Raji (cell line): ENCODE data around the gene HNF4A.

Source experiments
- POLR2A ChIP-seq: IDR thresholded peaks from 2 replicates; pipeline ENCODE4 v1.6.1; 2011; ENCODE audit warnings: low read depth, low read length, control low read depth; ENCODE audit not compliant: insufficient read depth

Gene HNF4A

DNA sequence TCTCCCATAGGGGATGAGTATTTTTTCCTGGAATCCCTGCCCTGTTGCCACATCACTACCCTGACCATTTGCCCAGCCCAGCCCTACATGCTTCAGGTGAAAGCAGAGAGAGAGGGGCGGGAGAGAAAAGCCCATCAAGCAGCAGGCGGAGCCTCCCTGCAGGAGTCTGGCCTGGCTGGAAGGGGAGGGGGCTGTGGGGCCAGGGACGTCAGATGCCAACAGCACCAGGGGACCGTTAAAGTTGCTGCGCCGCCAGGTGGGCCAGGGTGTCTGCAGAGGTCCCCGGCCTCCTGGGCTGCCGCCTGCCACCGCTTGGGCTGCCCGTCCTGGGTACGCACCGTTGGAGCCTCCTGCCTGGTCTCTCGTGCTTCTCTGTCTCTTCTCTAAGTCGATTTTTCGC, 19.4 kb upstream of the HNF4A start:
- no peak for TF ChIP-seq POLR2A

DNA sequence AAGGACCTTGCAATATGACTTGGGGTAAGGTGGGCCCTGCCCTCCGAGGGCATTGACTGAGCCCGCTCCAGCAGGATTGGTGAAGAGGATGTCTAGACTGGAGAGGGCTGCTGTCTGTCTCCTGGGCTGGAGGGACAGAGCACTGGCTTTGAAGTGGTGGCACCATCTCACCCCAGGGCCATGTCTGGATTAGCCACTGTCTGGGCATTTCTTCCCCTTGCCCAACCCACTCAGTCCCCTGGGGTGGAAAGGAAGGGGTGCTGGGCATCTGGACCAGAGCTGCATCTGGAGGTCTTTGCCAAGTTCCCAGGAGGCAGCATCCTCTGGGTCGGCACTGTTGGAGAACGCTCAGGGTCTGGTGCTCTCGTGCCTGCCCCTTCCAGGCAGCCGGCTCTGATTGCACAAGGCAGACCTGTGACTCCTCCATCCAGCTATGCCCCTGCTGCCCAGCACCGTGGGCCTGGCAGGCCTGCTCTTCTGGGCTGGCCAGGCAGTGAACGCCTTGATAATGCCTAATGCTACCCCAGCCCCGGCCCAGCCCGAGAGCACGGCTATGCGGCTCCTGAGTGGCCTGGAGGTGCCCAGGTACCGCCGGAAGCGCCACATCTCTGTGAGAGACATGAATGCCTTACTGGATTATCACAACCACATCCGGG, 18.6 kb upstream of the HNF4A start, which contains the start of gene R3HDML:
R3HDML (plus strand) TSS at position 319 of the 656 bp plus-strand sequence; CDS start at position 434, 115 bp downstream.
- no peak for TF ChIP-seq POLR2A

DNA sequence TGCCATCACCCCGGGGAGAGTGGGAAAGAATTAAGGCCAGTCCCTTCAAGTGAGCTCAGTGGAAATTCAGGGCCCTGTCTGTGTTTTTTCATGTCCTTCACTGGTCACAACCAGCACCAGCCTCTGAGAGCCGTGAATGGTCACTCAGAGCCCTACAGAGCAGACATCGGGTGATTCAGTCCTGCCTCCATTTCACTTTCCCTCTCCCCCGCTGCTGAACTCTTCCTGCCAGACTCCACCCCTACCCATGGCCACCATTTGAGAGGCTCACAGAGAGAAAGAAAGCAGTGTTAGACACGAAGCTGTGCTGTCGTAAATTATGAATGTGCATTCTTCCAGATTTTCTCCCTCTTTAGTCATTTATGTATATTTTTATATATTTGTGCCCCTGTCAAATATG, 13.3 kb upstream of the HNF4A start:
- TF ChIP-seq POLR2A, result no peak

DNA sequence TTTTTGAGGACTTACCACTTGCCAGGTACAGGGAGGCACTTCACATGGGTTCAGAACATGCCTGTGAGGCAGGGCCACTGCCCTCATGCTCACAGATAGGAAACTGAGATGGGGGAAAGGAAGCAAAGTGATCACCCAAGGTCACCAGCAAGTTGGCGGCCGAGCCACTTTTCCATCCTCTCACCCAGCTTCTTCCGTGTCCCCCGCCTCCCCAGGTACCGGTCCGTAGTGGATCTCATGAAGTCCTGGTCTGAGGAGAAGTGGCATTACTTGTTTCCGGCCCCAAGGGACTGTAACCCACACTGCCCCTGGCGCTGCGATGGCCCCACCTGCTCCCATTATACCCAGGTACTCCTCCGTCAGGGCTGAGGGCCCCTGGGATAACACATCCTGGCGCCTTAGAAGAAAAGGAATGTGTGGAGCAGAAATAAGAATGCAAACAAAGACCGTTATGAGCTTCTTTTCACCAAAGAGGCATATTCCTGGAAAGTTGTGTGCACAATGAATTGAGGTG, 12.3 kb upstream of the HNF4A start:
- no peak for TF ChIP-seq POLR2A

DNA sequence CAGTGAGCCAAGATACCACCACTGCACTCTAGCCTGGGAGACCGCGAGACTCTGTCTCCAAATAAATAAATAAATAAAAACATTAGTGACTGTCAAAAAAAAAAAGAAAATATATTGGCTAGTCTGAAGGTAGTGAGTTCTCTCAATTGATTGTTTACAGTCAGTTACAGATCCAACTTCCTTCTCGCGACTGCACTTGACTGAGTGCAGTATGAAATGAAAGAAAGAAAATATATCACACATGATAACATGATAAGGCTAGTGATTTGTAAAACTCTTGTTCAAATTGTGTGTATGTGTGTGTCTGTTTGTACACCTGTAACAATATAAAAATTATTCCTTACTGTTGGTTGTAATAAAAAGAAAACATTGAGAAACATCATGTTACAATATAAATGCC, 10.8 kb upstream of the HNF4A start:
- TF ChIP-seq POLR2A, result no peak

DNA sequence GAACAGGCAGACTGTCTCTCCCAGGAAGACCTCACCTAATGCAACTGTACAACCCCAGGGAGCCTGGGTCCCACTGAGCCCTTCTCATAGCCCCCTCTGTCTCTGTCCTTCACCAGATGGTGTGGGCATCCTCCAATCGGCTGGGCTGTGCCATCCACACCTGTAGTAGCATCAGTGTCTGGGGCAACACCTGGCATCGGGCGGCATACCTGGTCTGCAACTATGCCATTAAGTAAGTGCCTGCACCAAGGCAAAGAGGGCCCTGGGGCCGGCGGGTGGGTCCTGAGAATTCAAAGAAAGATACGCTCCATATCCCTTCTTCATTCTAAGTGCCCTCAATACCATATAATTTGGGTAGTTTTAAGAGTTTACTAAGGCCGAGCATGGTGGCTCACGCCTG, 10.4 kb upstream of the HNF4A start:
- TF ChIP-seq POLR2A, result no peak

DNA sequence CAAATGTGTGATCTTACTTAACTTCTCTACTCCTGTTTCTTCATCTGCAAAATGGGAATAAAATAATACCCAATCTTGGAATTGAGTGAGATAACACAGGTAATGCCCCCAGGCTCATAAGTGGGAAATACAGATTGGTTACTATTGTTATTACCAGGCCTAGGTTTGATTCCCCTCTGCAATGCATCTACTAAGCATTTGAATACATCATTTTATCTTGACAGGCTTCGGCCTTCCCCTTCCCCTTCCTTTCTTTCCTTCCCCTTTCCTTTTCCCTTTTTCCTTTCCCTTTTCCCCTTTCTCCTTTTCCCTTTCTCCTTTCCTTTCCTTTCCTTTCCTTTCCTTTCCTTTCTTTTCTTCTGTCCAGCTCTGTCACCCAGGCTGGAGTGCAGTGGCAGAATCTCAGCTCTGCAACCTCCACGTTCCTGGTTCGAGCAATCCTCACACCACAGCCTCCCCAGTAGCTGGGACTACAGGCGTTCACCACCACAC, 7.3 kb upstream of the HNF4A start:
- no peak for TF ChIP-seq POLR2A

DNA sequence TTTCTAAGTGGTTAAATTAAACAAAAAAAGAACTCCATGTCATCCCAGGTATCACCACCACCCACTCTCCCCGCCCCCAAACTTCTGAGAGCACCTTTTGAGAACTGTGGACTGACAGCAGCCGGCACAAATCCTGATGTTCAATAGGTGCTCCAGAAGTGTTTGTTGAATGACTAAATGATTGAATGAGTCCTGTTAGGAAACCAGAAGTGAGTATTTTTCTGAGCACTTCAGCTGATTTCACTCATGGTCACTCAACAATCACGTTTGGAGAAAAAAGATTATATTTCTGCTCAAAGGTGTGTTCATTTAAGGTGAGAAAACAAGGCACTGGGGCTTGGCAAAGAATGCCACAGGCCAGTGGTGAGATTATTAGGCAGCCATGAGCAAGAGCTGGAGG, 6.2 kb upstream of the HNF4A start:
- no peak for TF ChIP-seq POLR2A

DNA sequence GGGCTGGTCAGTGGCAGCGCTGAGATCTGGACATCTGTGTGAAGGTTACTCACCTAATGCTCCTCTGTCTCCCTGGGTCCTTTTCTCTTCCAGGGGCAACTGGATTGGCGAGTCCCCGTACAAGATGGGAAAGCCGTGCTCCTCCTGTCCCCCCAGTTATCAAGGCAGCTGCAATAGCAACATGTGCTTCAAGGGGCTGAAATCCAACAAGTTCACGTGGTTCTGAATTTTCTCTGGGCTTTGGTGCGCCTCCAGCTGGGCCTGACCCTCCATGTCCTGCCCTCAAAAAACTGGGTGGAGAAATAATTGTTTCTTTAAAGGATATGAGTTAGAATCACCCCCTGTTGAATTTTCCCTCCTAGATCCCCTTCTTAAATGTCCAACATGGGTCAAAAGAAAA, 4.9 kb upstream of the HNF4A start:
- TF ChIP-seq POLR2A, result no peak

DNA sequence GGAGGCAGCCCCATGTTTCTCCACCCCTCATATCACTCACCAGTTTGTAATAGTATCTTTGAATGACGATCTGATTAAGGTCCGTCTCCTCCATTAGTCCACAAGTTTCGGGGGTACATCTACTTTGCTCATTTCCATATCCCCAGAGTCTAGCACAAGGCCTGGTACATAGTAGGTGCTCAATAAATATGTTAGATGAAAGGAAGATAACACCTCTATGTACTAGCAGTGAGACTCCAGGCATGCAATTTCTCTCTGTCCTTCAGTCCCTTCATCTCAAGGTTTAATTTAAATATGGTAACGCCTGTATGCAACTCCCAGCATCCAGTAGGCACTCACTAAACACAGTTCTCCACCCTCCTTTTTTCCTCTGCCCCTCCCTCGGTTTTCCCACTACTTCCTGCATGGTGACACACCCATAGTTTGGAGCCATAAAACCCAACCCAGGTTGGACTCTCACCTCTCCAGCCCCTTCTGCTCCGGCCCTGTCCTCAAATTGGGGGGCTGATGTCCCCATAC, 461 bp upstream of the HNF4A start:
- TF ChIP-seq POLR2A, result no peak

DNA sequence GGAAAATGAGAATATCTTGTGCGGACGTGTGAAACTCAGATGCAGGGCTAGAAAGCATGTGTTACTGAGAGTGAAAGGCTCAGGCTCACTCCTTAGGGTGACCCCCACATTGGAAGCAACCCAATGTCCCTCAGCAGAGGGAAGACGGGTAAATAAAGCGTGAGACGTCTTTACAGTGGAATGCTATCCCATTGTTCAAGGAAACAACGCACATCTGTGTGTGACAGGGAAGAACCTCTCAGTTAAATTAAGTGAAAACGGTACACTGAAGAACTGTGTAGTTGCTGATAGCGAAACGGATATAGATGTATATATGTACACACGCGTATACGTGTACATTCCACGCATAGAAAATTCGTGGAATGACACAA, 839 bp downstream of the HNF4A start:
- no peak for TF ChIP-seq POLR2A

DNA sequence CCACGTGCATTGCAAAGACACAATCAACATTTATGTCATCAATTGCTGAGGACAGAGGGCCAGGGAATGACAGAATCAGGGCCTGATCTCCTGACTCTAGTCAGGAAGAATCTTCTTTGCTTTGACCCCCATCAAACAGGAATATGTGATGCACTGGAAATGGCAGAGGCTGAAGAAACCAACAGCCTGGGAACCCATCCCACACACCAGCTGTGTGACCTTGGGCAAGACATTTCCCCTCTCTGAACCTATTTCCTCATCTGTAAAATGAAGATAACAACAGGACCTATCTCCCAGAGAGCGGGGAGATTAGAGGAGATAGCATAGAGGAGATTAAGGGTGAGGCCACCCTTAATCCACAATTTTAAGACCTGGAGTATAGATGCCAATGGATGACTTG, 1.5 kb downstream of the HNF4A start:
- no peak for TF ChIP-seq POLR2A

DNA sequence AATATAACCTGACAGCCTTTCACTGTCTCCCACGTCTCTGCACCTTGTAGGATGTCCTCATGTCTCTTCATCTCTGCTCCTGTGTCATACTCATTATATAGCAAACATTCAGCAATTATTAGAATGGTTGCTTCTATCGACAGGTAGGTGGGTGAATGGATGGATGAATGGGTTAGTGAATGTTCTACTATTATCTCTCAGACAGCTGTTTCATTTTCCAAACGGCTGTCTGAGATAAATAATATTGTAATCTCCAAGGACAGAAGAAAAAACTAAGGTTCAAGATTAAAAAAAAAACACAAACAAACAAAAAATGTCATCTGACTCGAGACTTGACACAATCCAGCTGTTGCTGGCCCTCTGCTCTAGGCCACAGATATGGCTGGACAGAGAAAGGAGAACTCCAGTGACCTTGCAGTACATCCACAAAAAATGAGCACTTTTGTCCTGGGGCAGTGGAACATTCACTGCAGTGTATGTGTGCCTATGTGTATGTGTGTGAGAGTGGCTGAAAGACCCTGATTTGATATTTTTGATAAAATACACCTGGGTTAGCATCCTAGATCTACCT, 2.1 kb downstream of the HNF4A start:
- no peak for TF ChIP-seq POLR2A

DNA sequence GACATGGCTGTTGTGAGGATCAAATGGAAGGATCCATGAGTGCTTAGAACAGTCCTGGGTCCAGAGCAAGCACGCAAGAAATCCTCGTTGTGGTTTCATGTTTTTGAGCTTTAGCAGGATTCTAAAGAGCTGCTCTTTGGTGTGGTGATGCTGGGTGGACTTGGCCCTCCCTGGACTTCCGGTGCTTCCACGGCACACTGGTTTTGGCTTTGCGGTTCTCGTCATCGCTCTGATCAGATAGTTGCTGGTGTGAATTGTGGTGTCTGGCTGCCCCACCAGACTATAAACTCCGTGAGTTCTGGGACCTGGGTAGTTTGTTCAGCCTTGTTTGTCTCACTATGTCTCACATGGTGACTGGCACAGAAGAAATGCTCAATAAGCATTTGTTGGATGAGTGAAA, 3.3 kb downstream of the HNF4A start:
- no peak for TF ChIP-seq POLR2A

DNA sequence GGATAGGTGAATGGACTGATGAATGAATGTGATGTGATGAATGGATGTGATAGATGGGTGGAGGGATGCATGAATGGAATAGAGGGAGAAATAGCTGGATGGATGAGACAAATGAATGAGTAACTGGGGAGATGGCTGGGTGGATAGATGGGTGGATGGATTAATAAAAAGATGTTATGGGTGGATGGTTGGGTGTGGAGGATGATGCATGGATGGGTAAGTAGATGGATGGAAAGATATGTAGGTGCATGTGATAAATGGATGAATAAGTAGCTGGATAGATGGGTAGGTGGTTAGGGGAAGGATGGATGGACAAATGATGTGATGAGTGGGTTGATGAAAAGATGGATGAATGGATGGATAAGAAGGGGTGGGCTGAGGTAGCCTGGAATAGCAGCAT, 4.7 kb downstream of the HNF4A start:
- TF ChIP-seq POLR2A, result no peak

DNA sequence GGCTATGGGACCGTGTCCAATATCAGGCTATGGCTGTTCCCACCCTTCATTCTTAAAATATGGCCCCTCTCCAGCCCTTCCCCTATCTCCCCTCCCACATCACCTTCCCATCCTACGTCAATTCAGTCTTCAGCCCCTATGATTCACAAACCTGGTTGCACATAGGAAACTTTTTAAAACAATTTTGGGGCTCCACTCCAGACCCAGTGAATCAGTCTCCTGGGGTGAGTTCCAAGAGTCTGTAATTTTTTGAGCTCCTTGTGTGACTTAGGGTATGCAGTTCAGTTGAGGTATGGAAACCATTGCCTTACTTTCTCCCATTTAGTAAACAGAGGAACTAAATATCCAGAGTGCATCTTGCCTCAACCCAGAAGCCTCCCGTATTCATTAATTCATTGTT, 5.5 kb downstream of the HNF4A start:
- no peak for TF ChIP-seq POLR2A
